HCT116 (cell line): Measurements from ENCODE around the gene APIP.

Experiments
- CEBPB ChIP-seq: IDR thresholded peaks from 2 replicates; pipeline ENCODE4 v1.6.1; 2012; ENCODE audit warnings: low read depth
- EGR1 ChIP-seq: IDR thresholded peaks from 2 replicates; pipeline ENCODE4 v1.6.1; 2012; ENCODE audit warnings: low read depth
- EZH2 ChIP-seq: fragments of 200-600 bp; sonication (generic); IDR thresholded peaks from 2 replicates; pipeline ENCODE4 v1.6.1; 2017; ENCODE audit warnings: antibody characterized with exemption, mixed run types
- EZH2phosphoT487 ChIP-seq: fragments of 200-600 bp; IDR thresholded peaks from 2 replicates; pipeline ENCODE4 v1.6.1; 2018; ENCODE audit warnings: antibody characterized with exemption, borderline replicate concordance
- MAX ChIP-seq: IDR thresholded peaks from 2 replicates; pipeline ENCODE4 v1.6.1; 2012
- POLR2A ChIP-seq: IDR thresholded peaks from 2 replicates; pipeline ENCODE4 v1.7.0; 2011; ENCODE audit warnings: borderline replicate concordance; ENCODE audit not compliant: insufficient read depth, insufficient read length; ENCODE audit errors: extremely low read depth
- REST ChIP-seq: IDR thresholded peaks from 2 replicates; pipeline ENCODE4 v1.6.1; 2012; ENCODE audit warnings: low read depth
- TCF7L2 ChIP-seq: IDR thresholded peaks from 2 replicates; pipeline ENCODE4 v1.7.0; 2011; ENCODE audit warnings: borderline replicate concordance, inconsistent platforms; ENCODE audit not compliant: insufficient read depth, insufficient read length; ENCODE audit errors: extremely low read depth
- YY1 ChIP-seq: IDR thresholded peaks from 2 replicates; pipeline ENCODE4 v1.6.1; 2011; ENCODE audit warnings: low read length, low read depth, moderate library complexity, mild to moderate bottlenecking; ENCODE audit not compliant: insufficient replicate concordance; ENCODE audit errors: extremely low read depth
- ZNF274 ChIP-seq: fragments of 200-500 bp; sonication (Bioruptor generic); IDR thresholded peaks from 2 replicates; pipeline ENCODE4 v1.6.1; 2014; ENCODE audit warnings: mild to moderate bottlenecking, low read depth, low read length, inconsistent platforms
- TF ChIP-seq, protein P1 (sequence below), 3 experiments: fragments of 200-600 bp in 1 of 3; sonication (generic) in 1 of 3; IDR thresholded peaks in 2 of 3; conservative IDR thresholded peaks in 1 of 3; 2 replicates each; pipeline ENCODE4 v1.5.1; 2012 to 2017; ENCODE audit warnings: low read depth in 2 of 3, low read length in 2 of 3, antibody characterized with exemption in 1 of 3, borderline replicate concordance in 1 of 3, control low read depth in 1 of 3, mild to moderate bottlenecking in 1 of 3, mixed read lengths in 1 of 3, mixed run types in 1 of 3, moderate library complexity in 1 of 3; ENCODE audit not compliant: insufficient read depth in 1 of 3

DNA sequence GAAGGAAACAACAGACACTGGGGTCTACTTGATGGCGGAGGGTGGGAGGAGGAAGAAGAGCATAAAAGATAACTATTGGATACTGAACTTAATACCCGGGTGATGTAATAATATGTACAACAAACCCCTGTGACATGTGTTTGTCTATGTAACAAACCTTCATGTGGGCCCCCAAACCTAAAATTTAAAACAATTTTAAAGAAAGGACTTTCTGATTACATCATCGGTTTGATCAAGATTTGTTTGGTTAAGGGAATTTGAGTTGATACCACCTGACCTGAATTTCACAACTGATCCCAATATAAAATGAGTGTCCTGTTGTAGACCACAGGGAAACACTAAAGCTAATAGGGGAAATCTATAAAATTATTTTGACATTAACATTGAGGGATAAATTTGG, 34.3 kb downstream of the APIP start:
- TF ChIP-seq, protein P1, sequence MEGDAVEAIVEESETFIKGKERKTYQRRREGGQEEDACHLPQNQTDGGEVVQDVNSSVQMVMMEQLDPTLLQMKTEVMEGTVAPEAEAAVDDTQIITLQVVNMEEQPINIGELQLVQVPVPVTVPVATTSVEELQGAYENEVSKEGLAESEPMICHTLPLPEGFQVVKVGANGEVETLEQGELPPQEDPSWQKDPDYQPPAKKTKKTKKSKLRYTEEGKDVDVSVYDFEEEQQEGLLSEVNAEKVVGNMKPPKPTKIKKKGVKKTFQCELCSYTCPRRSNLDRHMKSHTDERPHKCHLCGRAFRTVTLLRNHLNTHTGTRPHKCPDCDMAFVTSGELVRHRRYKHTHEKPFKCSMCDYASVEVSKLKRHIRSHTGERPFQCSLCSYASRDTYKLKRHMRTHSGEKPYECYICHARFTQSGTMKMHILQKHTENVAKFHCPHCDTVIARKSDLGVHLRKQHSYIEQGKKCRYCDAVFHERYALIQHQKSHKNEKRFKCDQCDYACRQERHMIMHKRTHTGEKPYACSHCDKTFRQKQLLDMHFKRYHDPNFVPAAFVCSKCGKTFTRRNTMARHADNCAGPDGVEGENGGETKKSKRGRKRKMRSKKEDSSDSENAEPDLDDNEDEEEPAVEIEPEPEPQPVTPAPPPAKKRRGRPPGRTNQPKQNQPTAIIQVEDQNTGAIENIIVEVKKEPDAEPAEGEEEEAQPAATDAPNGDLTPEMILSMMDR (IDR thresholded peaks at IDR 0.05 in 2 of 3, conservative IDR thresholded peaks at IDR 0.05 in 1 of 3; ENCODE audit: borderline replicate concordance in 1 of 3, insufficient read depth in 1 of 3, low read depth in 2 of 3, low read length in 2 of 3) = no peak
- no peak for TF ChIP-seq YY1
- TF ChIP-seq EZH2phosphoT487 = no peak
- no peak for TF ChIP-seq EGR1
- TF ChIP-seq TCF7L2 = no peak
- no peak for TF ChIP-seq CEBPB
- TF ChIP-seq POLR2A = no peak
- TF ChIP-seq EZH2 = no peak
- no peak for TF ChIP-seq MAX
- TF ChIP-seq ZNF274 = no peak
- TF ChIP-seq REST = no peak
